GM19452 (cell line): ENCODE results near the gene BTBD16.
A peak's percentile ranks its signal among the peaks of the same experiment; 100 is the strongest.

Experiments
- ATAC-seq: cut with Tn5 transposase; IDR thresholded peaks from one replicate; pipeline ENCODE4 v1.9.1; 2021; ENCODE audit not compliant: unreplicated experiment

BTBD16 gene

DNA sequence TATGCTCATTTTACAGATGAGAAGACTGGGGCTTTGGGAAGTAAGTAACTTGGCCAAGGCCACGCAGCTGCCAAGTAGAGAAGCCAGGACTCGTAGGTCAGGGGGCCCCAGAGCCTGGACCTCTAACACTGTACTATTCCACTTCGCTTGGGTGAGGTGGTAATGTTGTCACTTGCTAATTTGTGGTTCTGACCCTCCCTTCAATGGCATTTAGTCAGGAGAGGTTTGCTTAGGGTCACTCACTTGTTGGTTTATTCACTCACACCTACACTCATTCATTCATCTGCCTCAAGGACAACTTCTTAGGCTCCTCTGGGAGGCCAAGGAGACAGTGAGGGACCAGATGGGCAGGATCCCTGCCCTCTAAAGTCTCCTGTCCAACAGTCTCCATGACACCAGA, 21.3 kb downstream of the BTBD16 start:
- no peak for ATAC-seq

DNA sequence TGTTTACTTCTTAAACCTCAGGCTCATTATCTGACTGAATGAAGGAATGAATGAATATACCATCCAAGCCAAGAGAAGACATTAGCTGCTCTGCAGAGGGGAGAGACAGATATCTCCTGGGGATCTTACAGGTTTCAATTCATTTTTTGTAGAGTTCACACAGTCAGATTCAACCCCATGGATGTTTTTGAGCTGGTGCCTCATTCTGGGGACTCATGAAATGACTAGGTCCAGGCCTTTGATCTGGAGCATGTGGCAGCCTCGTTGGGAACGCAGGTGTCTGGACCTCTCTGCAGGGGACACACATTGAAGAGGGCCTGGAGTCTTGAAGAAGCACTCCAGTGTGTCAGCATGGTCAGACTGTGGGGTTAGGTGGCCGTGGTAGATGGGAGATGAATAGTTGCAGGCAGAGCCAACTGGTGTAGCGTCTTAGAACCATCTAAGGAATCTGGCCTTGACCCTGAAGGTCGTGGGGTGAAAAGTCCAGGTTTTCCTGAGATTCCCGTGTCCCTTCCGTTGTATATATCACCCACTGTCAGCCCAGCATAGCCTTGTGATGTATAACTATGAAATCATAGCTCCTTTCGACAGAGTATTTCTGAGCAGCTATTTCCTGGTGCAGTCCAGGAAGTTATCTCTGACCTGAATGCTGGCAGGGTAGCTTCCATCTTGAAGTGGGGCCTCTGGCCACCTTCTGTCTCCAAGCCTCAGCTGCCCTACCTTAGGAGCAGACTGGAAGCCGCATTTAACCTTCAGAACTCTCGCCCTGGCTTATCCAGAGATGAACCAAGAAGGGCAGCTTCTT, 22.3 kb downstream of the BTBD16 start:
- ATAC-seq, result no peak

GRCh38 chr10:122293961-122294380, 22.9 kb downstream of the BTBD16 start:
- ATAC-seq, result no peak

GRCh38 chr10:122294511-122295450, 23.7 kb downstream of the BTBD16 start:
- no peak for ATAC-seq

DNA sequence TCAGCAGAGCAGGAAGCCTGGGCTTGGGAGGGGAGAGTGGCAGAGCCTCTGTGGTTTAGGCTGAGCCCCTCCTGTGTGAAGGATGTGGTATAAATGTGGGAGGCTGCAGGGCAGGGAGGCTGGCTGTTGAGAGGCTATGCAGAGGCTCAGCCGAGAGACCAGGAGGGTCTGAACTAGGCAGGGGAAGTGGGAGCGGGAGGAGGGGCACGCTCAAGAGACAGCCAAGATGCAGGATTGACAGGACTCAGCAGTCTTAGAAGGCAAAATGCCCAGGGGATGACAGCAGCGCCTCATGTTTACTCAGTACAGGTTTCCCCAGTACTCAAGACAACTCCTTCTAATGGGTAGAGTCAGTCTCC, 24.3 kb downstream of the BTBD16 start:
- ATAC-seq, result no peak

DNA sequence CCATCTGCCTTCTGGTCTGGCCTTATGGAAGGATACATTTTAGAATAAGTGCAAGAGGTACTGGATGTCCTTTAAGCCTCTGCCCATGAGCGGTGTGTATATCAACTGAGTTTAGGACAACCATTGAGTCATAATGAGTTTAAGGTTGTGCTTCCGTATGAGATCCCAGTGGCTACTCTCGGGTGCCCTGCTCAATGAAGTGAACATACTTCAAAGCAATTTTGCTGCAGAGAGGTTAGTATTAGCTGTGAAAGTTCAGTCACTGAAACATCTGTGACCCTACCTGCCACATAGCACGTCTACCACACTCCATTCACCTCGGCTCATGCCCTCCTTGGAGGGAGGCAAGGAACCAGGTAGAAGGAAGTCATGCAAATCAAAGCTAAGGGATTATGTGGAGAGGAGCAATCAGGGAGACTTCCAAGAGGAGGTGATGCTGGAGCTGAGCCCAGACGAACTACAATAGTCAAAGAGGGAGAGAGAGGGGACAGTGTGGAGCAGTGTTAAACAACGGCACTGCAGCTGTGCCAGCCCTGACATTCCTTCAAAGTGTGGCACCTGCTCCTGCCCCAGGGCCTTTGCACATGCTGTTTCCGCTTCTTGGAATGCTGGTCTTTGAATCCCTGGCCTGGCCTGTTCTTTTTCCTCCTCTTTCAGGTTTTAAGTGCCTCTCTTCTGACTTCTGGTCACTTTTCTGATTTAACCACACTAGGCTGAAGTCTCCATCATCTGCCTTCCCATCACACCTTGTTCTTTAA, 25.4 kb downstream of the BTBD16 start:
- no peak for ATAC-seq

DNA sequence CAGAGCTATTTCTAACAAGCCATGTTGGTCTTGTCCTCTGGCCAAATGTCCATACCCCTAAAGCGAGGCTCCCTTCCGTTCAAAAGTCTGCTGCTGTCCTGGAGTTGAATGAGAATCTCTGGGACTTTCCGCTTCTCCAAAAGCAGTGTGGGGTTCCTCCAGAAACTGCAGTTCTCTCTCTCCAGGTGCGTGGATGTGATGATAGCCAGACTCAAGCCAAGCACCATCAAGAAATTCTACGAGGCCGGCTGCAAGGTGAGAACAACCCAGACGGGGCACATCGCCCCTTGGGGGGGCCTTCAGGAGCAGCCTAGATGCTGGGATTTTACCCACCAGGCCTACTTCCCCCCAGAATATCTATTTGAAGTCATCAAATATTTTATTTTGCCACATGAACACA, 26.5 kb downstream of the BTBD16 start:
- no peak for ATAC-seq

- no peak for ATAC-seq
Measured at GRCh38 chr10:122298206-122298597, 27.1 kb downstream of the BTBD16 start.

DNA sequence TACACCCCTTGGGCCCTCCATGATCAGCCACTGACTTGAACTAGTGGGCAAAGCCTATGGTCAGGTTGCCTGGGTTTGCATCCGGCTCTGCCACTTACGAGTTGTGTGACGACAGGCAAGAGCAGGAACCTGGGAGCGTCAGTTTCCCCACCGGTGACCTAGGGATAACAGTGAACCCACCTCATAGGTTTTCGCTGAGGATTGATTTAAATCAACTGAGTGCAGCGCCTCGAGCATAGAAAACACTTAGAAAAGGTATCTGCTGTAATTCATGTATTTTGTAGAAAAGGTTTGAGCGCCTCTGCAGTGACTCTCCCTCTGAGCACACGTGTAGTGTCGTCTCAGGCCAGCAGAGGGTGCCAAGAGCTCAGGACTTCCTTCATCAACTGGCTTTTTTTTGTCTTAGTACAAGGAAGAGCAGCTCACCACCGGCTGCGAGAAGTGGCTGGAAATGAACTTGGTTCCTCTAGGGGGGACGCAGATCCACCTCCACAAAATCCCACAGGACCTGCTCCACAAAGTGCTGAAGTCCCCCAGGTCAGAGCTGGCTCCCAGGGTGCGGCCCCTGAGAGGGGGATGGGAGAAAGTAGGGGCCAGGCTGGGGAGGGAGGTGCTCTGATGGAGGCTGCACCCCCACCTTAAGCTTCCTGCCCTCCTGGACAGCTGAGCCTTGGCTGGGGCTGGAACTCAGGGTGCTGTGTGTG, 27.7 kb downstream of the BTBD16 start:
- peak; percentile 72 for ATAC-seq

DNA sequence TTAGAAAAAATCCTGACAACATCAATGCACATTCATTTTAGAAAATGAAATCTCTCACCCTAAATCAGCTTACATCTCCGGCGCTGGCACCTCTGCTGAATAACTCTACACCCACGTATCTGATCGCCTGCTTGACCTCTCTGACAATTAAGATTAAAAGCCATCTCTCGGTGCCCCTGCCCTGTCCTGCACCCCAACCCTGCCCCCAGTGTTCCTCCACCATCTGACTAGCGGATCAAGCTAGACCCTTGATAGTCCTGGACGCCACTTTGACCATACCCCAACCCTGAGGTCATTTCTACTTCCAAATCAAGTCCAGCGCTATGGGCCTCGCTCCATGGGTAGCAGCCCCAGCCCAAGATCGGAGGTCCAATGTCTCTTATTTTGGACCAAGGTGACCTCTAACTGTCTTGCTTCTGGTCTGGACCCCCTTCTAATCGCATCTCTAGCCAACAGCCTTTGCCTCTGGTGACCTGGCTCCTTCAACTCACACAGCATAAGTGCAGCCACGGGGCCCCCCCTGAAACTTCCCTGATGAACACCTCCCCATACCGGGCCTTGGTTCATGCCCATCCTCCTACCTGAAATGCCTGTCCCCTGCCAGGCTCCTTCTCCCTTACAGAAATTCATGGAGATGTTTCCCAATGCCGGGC, 28.5 kb downstream of the BTBD16 start:
- no peak for ATAC-seq

DNA sequence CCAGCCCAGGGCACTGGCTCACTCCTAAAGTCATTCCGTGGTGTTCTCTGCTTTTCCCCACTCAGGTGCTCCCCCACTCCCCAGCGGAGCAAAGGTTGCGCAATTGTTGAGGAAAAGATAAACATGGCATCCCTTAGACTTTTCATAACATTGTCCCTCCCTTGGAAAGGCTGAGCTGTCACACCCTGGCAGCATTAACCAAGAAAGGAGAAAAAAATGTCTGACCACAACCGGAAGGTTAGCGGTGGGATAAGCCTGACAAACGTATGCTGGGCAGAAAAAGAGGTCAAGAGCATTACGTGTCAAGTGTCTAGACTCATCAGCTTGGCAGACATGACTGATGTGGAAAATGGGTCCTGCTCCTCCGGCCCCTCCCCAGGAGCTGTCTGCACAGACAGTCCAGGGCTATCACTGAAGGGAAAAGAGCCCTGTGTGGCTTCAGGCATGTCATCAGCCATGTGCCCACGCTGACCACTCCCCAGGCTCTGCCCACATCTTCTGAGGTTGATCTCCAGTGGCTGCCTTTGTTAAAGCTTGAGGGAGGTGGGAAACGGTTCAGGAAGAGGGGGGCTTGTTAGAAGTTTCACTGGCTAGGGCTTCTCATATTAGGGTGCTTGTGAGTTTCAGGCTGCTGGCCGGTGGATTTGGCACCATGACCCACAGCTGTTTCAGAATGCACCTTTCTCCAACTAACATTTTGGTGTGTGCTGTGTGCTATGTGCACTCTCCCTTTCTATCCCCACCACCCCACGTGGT, 30.1 kb downstream of the BTBD16 start:
- no peak for ATAC-seq

DNA sequence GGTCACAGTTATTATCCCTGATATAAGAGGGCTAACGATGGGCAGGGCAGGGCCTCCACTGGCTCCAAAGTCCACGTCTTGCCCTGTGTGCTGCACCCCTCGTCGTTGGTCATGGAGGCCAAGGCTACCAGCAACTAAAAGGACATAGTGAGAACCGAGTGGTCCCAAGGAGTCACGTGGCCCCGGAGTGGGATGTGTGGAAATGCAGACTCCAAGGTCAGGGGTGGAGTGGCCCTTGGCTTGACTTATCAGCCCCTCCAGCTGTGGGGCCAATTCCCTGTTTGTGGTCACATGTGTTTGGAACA, 30.7 kb downstream of the BTBD16 start:
- no peak for ATAC-seq

GRCh38 chr10:122302315-122302714, 31.2 kb downstream of the BTBD16 start:
- ATAC-seq, result no peak

- no peak for ATAC-seq
Measured at GRCh38 chr10:122303271-122304053, 32.4 kb downstream of the BTBD16 start.

DNA sequence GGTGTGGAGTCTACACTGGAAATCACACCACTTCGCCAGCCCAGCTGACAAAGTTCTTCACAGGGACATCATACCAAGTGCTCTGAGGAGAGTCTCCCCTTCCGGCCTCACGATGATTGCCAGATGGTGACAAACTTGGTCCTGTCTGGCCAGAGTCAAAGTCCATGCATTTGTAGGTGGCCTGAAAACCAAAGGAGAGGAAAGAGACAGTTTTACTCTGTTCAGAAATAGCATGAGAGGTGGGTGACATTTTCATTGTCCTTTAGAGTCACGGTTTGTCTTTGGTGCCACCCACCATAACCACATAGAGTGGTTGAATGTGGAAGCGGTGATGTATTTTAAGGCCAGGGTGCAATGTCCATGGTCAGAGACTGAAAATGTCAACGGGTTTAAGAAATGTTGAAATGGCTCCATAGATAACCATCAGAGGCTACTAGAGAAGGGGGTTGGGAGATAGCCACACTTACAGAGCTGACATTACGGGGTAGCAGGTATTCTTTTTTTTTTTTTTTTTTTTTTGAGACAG, 33.0 kb downstream of the BTBD16 start:
- no peak for ATAC-seq

- no peak for ATAC-seq
Measured at GRCh38 chr10:122306282-122306681, 35.2 kb downstream of the BTBD16 start.

GRCh38 chr10:122306744-122307143, 35.6 kb downstream of the BTBD16 start:
- no peak for ATAC-seq

DNA sequence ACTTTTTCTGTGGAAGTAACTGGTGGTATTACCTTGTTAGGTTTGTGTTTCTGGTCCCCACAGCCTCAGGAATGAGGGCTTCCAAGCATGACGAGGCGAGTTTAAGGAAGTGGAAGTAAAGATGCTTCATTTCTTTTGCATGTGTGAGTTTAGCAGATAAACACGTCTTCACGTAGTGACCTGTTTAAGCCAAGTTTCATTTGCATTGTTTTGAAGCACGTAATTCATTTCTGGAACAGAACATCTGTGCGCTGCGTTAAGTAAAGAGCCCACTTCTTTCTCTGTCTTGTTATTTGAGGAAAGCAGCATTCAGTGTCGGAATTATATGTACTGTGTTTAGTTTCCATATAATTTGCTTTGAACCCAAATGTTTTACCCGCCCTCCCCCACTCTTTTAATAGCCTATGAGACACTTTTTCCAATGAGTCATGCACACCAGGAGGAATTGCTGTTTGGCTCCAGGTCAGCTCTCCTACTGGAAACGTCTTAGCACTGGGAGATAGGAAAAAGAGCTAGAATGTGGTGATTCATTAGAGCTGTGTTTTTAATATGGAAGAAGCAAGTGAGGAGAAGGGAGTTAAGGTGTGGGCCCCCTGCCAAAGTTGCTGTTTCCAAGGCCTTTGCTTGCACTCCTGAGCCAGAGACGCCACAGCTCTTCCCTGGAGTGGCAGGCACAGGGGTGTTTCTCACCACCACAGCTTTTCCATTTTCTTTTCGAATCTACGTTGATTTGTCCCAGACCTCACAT, 36.7 kb downstream of the BTBD16 start:
- ATAC-seq, result no peak
